HUES48 (cell line): ENCODE measurements around the gene JAKMIP1.

Experiments
- H3K27ac ChIP-seq: one replicate; pipeline ENCODE4 v1.7.0; 2013; ENCODE audit warnings: low read depth, low read length, inconsistent platforms
- H3K27me3 ChIP-seq: 2 replicates; pipeline ENCODE4 v1.6.1; 2013; ENCODE audit warnings: mild to moderate bottlenecking, low read length; ENCODE audit not compliant: control insufficient read depth, insufficient read depth
- H3K36me3 ChIP-seq: 2 replicates; pipeline ENCODE4 v1.6.1; 2013; ENCODE audit warnings: low read length; ENCODE audit not compliant: control insufficient read depth, insufficient read depth
- H3K4me1 ChIP-seq: 2 replicates; pipeline ENCODE4 v1.6.1; 2013; ENCODE audit warnings: mild to moderate bottlenecking, low read length; ENCODE audit not compliant: control insufficient read depth, insufficient read depth
- H3K4me3 ChIP-seq: 2 replicates; pipeline ENCODE4 v1.5.1; 2013; ENCODE audit warnings: mild to moderate bottlenecking, low read depth, low read length
- H3K9ac ChIP-seq: 2 replicates; pipeline ENCODE4 v1.6.1; 2013; ENCODE audit warnings: mild to moderate bottlenecking, low read depth, low read length, moderate library complexity
- H3K9me3 ChIP-seq: 2 replicates; pipeline ENCODE4 v1.6.1; 2013; ENCODE audit warnings: low read length; ENCODE audit not compliant: control insufficient read depth, insufficient read depth

JAKMIP1 gene

GRCh38 chr4:6228158-6229067 lies 28.1 kb upstream of the JAKMIP1 start:
- Histone ChIP-seq H3K27me3 (no peaks in the 10 kb centered on the region), H3K27ac (no peak overlapping the region), H3K4me1 (no peaks in the 10 kb centered on the region), H3K9ac (no peak overlapping the region), H3K4me3 (no peak overlapping the region), H3K36me3 (no peaks in the 10 kb centered on the region), H3K9me3 (no peaks in the 10 kb centered on the region)

DNA sequence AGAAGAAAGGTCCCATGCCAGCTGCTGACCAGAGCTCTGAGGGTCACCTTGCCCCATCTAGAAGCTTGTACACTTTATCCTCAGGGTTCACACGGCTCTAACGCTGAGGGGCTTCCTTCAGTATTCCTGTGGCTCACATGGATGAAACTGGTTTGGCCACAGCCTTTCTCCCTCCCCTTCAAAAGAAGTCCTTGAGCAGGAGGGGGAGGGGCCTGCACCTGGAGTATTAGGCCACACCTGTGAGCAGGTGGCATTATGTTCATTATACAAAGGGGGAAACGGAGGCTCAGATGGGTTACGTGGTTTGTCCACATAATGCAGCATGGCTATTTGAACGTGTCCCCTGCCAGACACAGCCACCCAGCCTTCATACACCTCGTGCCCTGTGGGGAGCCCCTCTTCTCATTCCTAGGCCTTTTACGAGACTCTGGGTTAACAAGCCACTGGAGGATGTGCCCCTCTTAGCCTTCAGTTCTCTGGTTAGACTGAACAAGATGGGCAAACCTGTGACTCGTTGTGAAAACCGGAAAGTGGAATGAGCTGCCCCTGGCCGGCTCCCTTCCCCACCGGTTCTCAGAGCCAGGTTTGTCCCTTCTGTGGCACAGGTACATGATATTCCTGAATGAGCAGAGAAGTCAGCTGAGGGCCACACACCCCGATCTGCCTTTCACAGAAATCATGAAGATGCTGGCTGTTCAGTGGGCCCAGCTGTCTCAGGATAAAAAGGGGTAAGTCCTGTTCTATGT lies 27.2 kb upstream of the JAKMIP1 start:
- Histone ChIP-seq H3K27me3 (peaks cover 2% of the 10 kb centered on the region), H3K4me3 (no peak overlapping the region), H3K27ac (no peak overlapping the region), H3K36me3 (no peaks in the 10 kb centered on the region), H3K9ac (no peak overlapping the region), H3K4me1 (no peaks in the 10 kb centered on the region), H3K9me3 (no peaks in the 10 kb centered on the region)

- H3K4me1 ChIP-seq = no peaks in the 10 kb centered on the region
- no peaks in the 10 kb centered on the region for H3K36me3 ChIP-seq
- H3K9ac ChIP-seq = no peak overlapping the region
- peaks cover 6% of the 10 kb centered on the region for H3K27me3 ChIP-seq
- H3K4me3 ChIP-seq = no peak overlapping the region
- no peaks in the 10 kb centered on the region for H3K9me3 ChIP-seq
- no peak overlapping the region for H3K27ac ChIP-seq
Observed at GRCh38 chr4:6226506-6226905, 26.2 kb upstream of the JAKMIP1 start.

DNA sequence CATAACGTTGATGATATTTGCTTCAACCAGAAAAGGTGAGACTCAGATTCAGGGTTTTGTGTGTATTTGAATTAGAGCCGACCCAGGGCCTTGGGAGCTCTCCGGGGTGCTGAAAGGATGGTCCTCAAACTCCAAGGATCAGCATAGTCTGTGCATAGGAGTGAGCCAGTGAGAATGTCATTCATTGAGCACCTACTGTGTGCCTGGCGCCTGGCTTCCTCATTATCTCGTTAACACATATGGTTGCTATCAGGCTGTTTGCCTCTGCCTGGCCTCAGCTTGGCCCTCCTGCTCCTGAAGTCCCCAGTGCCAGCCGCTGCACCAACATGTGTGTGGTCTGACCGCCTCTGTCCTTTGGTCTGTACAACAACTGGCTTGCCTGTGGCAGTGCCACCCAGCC lies 25.1 kb upstream of the JAKMIP1 start:
- no peaks in the 10 kb centered on the region for H3K9me3 ChIP-seq
- H3K27me3 ChIP-seq = peaks cover 16% of the 10 kb centered on the region
- H3K27ac ChIP-seq = no peak overlapping the region
- no peak overlapping the region for H3K9ac ChIP-seq
- H3K4me1 ChIP-seq = no peaks in the 10 kb centered on the region
- H3K4me3 ChIP-seq = no peak overlapping the region
- no peaks in the 10 kb centered on the region for H3K36me3 ChIP-seq

DNA sequence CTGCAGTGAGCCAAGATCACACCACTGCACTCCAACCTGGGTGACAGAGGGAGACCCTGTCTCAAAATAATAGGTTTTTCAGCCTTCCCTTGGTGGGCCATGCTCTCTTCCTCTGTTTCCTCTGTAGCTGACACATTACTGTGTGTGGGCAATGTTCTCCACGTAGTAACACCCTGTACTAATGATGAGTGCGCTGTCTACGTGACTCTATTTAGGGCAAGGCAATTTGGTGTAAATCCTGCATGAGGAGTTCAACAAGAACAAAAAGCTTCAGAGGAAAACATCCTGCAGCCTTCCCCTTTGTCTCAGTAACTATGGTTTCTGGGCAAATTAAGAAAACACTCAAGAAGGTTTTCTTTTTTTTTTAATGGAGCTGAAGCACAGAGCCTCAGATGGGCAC lies 24.4 kb upstream of the JAKMIP1 start:
- Histone ChIP-seq H3K27ac (no peak overlapping the region), H3K36me3 (no peaks in the 10 kb centered on the region), H3K9me3 (no peaks in the 10 kb centered on the region), H3K9ac (no peak overlapping the region), H3K4me1 (no peaks in the 10 kb centered on the region), H3K27me3 (peaks cover 20% of the 10 kb centered on the region), H3K4me3 (no peak overlapping the region)

DNA sequence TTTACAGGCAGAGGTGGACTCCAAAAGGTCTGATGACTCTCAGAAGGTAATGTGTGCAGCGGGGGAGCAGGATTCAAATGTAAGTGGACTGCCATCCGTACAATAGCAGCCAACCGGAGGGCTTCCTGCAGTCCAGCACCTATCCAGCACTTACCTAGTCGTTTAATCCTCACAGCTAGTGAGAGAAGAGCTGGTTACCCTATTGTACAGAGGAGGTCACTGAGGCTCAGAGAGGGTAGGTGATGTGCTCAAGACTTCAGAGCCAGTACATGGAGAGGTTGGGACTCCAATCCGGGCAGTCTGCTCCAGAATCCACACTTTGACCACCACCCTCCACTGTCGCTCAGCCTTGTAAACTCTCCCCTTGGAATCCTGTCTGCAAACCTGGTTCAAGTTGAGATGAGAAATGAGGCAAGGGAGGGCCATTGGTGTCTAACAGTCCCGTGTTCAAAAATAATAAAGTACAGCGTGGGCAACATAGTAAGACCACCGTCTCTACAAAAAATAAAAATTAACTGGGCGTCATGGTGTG lies 22.5 kb upstream of the JAKMIP1 start:
- Histone ChIP-seq H3K9ac (no peak overlapping the region), H3K36me3 (no peaks in the 10 kb centered on the region), H3K4me1 (no peaks in the 10 kb centered on the region), H3K27ac (no peak overlapping the region), H3K27me3 (peaks cover 20% of the 10 kb centered on the region), H3K4me3 (no peak overlapping the region), H3K9me3 (no peaks in the 10 kb centered on the region)

GRCh38 chr4:6221851-6222760 lies 21.8 kb upstream of the JAKMIP1 start:
- no peak overlapping the region for H3K9ac ChIP-seq
- H3K36me3 ChIP-seq = no peaks in the 10 kb centered on the region
- no peaks in the 10 kb centered on the region for H3K4me1 ChIP-seq
- H3K27ac ChIP-seq = no peak overlapping the region
- no peaks in the 10 kb centered on the region for H3K9me3 ChIP-seq
- H3K4me3 ChIP-seq = peak overlapping the region; percentile 64
- H3K27me3 ChIP-seq = peaks cover 20% of the 10 kb centered on the region

DNA sequence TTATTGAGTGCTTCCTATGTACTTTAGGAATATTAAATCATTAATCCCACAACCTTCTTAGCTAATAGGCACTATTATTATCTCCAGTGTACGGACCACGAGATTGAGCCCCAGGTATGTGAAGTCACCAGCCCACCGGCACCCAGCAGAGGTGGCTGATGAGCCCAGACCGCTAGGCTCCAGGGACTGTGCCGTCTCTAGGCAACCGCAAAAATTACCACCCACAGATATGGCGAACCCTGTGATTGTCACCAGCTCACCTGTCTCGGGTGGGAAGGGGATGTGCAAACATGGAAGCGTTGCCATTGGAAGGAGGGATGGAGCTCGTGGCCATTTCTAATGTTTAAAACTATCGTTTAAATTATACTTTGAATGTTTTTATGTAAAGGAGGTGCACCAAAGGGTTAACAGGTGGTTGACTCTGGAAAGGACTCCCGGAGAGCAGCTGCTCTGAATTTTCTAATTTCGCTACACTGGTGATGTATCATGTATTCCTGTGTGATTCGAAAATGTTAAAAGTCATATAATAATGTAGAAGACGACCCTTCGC lies 21.0 kb upstream of the JAKMIP1 start:
- Histone ChIP-seq H3K36me3 (no peaks in the 10 kb centered on the region), H3K4me3 (peak overlapping the region; percentile 64), H3K4me1 (no peaks in the 10 kb centered on the region), H3K27me3 (peaks cover 20% of the 10 kb centered on the region), H3K9me3 (no peaks in the 10 kb centered on the region), H3K27ac (no peak overlapping the region), H3K9ac (no peak overlapping the region)

GRCh38 chr4:6217716-6218381 lies 17.5 kb upstream of the JAKMIP1 start:
- Histone ChIP-seq H3K9ac (no peak overlapping the region), H3K4me3 (no peak overlapping the region), H3K27me3 (peaks cover 20% of the 10 kb centered on the region), H3K27ac (no peak overlapping the region), H3K9me3 (no peaks in the 10 kb centered on the region), H3K4me1 (no peaks in the 10 kb centered on the region), H3K36me3 (no peaks in the 10 kb centered on the region)

- Histone ChIP-seq H3K4me3 (no peak overlapping the region), H3K9ac (no peak overlapping the region), H3K27me3 (peaks cover 14% of the 10 kb centered on the region; the same call in 1 of the 2 replicates), H3K9me3 (no peaks in the 10 kb centered on the region), H3K27ac (no peak overlapping the region), H3K36me3 (no peaks in the 10 kb centered on the region), H3K4me1 (no peaks in the 10 kb centered on the region)
Observed at GRCh38 chr4:6216588-6216987, 16.2 kb upstream of the JAKMIP1 start.
